Peyer's patch (tissue), 4 donors: ENCODE results near the gene CXCL5.
"Not testable (repeated sequence)": the region's sequence is repeated elsewhere in the genome, so short reads cannot be mapped to it uniquely, and the experiment has no call there.

ENCODE experiments used
- POLR2A ChIP-seq, 2 donors: fragments of 450-650 bp; IDR thresholded peaks; one replicate each; pipeline ENCODE4 v1.5.1; 2017; ENCODE audit warnings: antibody characterized with exemption in 2 of 2, mild to moderate bottlenecking in 2 of 2, moderate library complexity in 2 of 2
- TF ChIP-seq, protein P1 (sequence below), 6 experiments: fragments of 450-650 bp in 4 of 6; fragments of 200-600 bp in 2 of 6; sonication (generic) in 1 of 6; IDR thresholded peaks; one replicate each; pipeline ENCODE4 v1.5.1; 2017 to 2019; ENCODE audit warnings: antibody characterized with exemption in 6 of 6, mild to moderate bottlenecking in 3 of 6, moderate library complexity in 1 of 6

DNA sequence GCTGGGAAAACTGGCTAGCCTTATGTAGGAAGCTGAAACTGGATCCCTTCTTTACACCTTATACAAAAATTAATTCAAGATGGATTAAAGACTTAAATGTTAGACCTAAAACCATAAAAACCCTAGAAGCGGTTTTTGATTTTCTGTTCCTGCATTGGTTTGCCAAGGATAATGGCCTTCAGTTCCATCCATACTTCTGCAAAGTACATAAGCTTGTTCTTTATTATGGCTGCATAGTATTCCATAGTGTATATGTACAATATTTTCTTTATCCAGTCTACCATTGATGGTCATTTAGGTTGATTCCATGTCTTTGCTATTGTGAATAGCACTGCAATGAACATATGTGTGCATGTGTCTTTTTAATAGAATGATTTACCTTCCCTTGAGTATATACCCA, 39.4 kb downstream of the CXCL5 start:
- not testable (repeated sequence) for TF ChIP-seq POLR2A (IDR thresholded peaks at IDR 0.05)
- TF ChIP-seq, protein P1, sequence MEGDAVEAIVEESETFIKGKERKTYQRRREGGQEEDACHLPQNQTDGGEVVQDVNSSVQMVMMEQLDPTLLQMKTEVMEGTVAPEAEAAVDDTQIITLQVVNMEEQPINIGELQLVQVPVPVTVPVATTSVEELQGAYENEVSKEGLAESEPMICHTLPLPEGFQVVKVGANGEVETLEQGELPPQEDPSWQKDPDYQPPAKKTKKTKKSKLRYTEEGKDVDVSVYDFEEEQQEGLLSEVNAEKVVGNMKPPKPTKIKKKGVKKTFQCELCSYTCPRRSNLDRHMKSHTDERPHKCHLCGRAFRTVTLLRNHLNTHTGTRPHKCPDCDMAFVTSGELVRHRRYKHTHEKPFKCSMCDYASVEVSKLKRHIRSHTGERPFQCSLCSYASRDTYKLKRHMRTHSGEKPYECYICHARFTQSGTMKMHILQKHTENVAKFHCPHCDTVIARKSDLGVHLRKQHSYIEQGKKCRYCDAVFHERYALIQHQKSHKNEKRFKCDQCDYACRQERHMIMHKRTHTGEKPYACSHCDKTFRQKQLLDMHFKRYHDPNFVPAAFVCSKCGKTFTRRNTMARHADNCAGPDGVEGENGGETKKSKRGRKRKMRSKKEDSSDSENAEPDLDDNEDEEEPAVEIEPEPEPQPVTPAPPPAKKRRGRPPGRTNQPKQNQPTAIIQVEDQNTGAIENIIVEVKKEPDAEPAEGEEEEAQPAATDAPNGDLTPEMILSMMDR (IDR thresholded peaks at IDR 0.05): not testable (repeated sequence)
